GM20000 (cell line): ENCODE measurements around the gene PFKL.
"Not testable (repeated sequence)": the region's sequence is repeated elsewhere in the genome, so short reads cannot be mapped to it uniquely, and the experiment has no call there.

Source experiments
- DNase-seq: peaks from one replicate; pipeline ENCODE4 v3.0.0; 2012; ENCODE audit warnings: low spot score
- TF ChIP-seq, protein P1 (sequence below): IDR thresholded peaks from 2 replicates; pipeline ENCODE4 v1.5.1; 2012; ENCODE audit warnings: mild to moderate bottlenecking, control low read depth; ENCODE audit errors: extremely low read depth, missing control alignments

PFKL gene

DNA sequence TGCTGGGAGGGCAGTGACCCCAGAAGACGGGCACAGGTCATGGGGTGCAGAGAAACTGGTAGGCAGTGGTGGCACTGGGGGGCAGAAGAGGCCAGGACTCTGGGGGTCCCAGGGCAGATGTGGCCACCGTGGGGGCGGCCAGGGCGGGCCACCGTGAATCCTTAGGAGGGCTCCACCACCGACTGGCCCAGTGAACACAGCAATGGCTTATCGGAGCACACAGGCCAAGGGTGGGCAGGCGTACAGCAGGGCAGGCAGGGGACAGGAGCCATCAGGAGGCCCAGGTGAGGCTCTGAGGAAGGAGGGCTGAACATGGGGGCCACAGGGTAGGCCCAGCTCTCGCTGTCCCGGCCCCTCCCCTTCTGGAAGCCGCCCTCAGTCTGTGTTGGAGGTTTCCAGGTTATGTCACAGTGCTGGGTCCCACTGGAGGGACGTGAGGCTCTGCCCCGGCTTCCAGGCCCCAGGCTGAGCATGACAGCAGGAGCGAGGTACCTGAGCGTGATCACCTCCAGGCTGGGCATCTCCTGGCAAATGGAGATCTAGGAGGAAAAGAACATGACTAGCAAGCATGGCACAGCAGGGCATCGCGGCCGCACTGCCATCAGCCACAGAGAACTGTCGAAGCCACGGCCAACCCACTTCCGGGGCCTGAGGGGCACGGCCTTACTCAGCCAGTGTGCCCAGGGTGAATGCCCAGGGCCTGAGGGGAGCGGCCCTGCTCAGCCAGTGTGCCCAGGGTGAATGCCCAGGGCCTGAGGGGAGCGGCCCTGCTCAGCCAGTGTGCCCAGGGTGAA lies 35.6 kb downstream of the PFKL start:
- TF ChIP-seq, protein P1, sequence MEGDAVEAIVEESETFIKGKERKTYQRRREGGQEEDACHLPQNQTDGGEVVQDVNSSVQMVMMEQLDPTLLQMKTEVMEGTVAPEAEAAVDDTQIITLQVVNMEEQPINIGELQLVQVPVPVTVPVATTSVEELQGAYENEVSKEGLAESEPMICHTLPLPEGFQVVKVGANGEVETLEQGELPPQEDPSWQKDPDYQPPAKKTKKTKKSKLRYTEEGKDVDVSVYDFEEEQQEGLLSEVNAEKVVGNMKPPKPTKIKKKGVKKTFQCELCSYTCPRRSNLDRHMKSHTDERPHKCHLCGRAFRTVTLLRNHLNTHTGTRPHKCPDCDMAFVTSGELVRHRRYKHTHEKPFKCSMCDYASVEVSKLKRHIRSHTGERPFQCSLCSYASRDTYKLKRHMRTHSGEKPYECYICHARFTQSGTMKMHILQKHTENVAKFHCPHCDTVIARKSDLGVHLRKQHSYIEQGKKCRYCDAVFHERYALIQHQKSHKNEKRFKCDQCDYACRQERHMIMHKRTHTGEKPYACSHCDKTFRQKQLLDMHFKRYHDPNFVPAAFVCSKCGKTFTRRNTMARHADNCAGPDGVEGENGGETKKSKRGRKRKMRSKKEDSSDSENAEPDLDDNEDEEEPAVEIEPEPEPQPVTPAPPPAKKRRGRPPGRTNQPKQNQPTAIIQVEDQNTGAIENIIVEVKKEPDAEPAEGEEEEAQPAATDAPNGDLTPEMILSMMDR, result no peak
- DNase-seq, result no peak

DNA sequence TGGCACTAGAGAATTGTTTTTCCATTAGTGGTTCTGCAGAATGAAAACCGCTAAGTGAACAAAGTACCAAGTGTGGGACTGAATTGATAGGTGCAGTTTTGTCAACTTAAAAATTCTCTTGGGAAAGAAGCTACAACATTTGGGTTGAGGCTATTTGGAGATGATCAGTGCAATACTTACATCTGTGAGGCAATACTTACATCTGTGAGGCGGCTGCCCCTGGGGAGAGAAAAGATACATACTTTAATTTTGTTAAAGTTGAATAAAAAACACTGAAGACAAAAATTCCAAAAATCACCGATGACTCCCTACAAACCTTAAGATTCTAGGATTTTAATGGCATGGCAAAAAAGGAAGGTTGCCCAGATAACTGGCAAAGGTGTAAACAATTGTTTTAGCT lies 37.6 kb downstream of the PFKL start:
- TF ChIP-seq, protein P1, result no peak
- no peak for DNase-seq

DNA sequence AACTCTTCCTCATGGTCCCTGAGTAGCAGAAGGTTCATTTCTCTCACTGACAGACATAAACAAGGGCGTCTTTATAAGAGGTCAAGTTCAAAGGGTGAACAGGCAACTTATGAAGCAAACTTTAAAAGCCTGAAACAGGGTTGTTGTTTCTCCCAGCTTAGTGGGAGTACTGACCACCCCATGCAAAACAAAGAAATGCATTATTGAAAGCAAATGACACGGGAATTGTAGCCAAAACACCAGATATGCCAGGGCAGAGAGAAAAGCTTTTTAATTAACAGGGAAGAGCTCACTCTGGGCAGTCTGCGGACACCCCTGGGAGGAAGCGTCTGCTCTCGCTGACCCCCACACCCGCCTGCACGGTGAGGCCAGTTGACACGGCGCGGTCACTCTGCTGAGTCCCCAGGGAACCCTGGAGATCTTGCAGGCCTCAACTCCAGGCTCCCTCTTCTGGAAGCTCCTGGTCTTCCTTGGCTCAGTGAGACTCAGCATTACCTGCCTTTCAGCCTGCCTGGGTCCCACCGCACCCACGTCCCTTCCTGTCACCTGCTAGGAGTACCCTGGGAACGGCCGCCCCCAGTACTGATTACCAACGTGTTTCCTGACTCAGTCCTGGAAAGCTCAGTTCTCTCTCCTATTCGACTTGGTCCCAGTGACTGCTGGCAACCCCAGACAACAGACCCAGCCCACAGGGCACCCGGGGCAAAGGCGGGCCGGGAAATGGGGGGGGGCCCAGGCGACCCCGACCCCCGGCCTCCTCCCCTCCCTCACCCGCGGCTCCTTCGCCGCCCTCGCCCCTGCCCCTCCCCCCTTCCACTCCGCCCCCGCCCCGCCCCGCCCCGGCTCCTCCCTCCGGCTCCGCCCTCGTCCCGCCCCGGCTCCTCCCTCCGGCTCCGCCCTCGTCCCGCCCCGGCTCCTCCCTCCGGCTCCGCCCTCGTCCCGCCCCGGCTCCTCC lies 38.4 kb downstream of the PFKL start:
- peak; percentile 70 for DNase-seq
- TF ChIP-seq, protein P1, result no peak

DNA sequence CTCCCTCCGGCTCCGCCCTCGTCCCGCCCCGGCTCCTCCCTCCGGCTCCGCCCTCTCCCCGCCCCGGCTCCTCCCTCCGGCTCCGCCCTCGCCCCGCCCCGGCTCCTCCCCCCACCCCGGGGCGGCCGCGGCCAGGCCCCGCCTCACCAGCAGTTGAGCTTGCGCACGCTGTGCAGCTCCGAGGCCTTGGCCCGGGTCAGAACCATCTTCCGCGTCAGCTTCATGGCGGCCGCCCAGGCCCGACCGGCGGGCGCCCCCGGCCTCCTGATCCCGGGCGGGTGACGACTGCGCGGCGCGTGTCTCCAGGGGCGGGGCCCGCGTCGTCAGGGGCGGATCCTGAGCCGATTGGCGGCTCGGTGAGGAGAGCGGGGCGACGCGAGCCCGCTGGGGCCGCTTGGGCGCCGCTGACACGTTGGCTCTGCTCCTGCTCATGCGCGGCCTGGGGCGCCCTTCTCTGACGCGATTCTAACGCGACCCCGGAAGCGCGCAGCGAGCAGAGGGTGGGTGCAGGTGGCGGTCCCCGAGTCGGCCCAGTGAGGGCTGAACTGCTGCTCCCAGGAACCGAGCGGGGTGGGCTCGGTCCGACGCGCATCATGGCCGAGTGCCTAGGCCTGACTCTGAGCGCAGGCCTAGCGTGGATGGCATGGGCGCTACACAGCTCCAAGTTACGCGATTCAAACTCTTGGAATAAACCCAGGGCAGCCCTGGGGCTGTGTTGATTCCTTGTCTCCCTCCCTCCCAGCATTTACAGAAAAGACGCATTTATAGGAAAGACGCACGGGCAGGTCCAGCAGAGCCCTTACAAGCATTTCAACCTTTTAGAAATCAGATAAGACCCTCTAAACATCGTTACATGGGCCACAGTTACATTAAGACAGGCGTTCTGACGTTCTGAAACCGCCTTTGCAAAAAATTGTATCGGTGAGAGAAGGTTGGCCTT lies 39.4 kb downstream of the PFKL start, which contains the start of gene CFAP410:
TSS of gene CFAP410 (minus strand) at position 420 of the 940 bp plus-strand sequence. CDS start at position 224, 196 bp downstream.
- DNase-seq, result peak; percentile 99
- TF ChIP-seq, protein P1, result no peak

DNA sequence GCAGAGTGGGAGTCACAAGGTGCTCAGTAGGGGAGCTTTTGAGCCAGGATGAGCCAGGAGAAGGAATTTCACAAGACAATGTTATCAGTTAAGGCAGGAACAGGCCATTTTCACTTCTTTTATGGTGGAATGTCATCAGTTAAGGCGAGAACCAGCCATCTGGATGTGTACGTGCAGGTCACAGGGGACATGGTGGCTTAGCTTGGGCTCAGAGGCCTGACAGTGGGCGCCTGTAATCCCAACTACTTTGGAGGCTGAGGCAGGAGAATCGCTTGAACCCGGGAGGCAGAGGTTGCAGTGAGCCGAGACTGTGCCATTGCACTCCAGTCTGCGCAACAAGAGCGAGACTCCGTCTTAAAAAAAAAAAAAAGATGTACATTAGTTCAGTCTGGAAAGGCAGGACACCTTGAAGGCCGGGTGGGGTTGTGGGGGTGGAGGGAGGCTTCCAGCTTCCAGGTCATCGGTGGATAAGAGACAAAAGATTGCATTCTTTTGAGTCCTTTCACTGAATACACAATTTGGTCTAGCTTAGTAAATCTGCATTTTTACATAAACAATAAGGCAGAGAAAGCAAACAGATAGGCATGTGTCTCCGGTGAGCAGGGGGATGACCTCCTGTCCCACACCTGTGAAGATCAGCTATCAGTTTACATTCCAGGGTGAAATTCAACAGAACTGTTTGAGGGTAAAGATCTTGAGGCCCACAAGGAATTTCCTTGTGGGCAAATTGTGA lies 42.0 kb downstream of the PFKL start:
- not testable (repeated sequence) for DNase-seq

DNA sequence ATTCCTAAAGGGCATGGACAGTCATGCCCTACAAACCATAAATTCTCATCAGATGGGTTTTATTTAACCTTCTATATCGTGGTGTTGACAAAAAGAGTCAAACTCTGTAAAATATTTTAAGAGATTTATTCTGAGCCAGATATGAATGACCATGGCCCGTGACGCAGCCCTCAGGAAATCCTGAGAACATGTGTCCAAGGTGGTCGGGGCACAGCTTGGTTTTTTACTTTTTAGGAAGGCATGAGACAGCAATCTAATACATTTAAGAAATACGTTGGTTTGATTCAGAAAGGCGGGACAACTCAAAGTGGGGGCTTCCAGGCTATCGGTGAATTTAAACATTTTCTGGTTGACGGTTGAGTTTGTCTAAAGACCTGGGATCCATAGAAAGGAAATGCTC lies 43.1 kb downstream of the PFKL start:
- DNase-seq, result not testable (repeated sequence)

DNA sequence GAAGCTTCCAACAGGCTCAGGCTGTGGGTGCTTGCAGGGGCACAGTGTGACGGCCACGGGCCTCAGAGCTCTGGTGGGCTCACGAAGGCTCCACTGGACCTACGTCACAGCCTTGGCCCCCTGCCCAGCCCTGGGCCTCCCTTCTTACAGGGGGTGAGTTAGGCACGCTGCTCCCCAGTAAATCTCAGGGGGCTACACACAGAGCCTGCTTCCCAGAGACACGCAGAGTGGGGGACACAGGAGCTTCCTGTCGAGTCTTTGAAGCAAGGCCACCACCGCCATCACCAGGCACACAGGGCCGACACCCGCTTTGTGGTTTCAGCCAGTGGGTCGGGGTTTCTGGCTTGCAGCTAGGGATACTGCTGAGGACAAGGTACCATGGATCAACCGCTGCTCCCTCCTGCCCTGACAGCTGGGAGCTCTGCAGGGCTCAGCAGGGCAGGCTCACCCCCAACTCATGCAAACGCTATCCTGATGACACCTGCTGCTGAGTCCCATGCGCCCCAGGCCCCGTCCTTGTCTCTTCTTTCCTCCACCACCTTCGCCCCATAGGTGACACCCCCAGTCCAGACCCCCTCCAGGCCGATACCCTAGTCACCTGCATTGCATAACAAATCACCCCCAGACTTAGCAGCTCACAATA lies 44.8 kb downstream of the PFKL start:
- no peak for DNase-seq
- TF ChIP-seq, protein P1, result no peak
